HepG2 (cell line): ENCODE data around the gene ADGRG6. TPM values are rescaled to one million over a fixed set of nuclear protein-coding genes. Genes with fewer than 3 reads are reported as not detected.
A peak's percentile ranks its signal among the peaks of the same experiment; 100 is the strongest.

ENCODE experiments used
- ARNT ChIP-seq: fragments of 450-650 bp; IDR thresholded peaks from 2 replicates; pipeline ENCODE4 v1.6.1; 2017
- FOXK2 ChIP-seq: fragments of 450-650 bp; IDR thresholded peaks from 2 replicates; pipeline ENCODE4 v1.6.1; 2016
- GLMP ChIP-seq: sonication (generic); formaldehyde crosslinking; IDR thresholded peaks from 2 replicates; pipeline ENCODE4 v1.9.0; 2021; ENCODE audit warnings: missing genetic modification reagents, mild to moderate bottlenecking, borderline replicate concordance
- HDAC2 ChIP-seq: sonication (generic); formaldehyde crosslinking; IDR thresholded peaks from 2 replicates; pipeline ENCODE4 v1.4.0; 2020; ENCODE audit warnings: missing genetic modification reagents
- PAF1 ChIP-seq: IDR thresholded peaks from 2 replicates; pipeline ENCODE4 v1.6.1; 2016; ENCODE audit warnings: missing genetic modification reagents, missing compliant biosample characterization
- POLR2AphosphoS5 ChIP-seq: IDR thresholded peaks from 2 replicates; pipeline ENCODE4 v1.6.1; 2012; ENCODE audit warnings: low read depth, low read length
- SOX5 ChIP-seq: IDR thresholded peaks from 2 replicates; pipeline ENCODE4 v1.6.1; 2016; ENCODE audit warnings: borderline replicate concordance
- ZFP1 ChIP-seq: IDR thresholded peaks from 2 replicates; pipeline ENCODE4 v1.6.1; 2016
- ZFY ChIP-seq: sonication (generic); formaldehyde crosslinking; IDR thresholded peaks from 2 replicates; pipeline ENCODE4 v1.4.0; 2020; ENCODE audit warnings: missing genetic modification reagents
- ZNF780A ChIP-seq: sonication (generic); formaldehyde crosslinking; IDR thresholded peaks from 2 replicates; pipeline ENCODE4 v1.8.0; 2022; ENCODE audit warnings: mild to moderate bottlenecking, missing genetic modification reagents, moderate library complexity
- polyA plus RNA-seq, 8 experiments: library from polyadenylated mRNA; depleted of rRNA in 3 of 8; stranded (reverse) in 7 of 8; unstranded in 1 of 8; fragments of >200 nt; fragmentation: Illumina TruSeq in 4 of 8; extraction: Trizol in 4 of 8; gene quantifications; 2 replicates each; pipeline versions ENCODE4 v1.2.1 to v1.2.3, GENCODE V29; 2011 to 2016; ENCODE audit warnings: low read depth in 4 of 8, missing spikeins in 1 of 8, mixed read lengths in 1 of 8; ENCODE audit not compliant: insufficient read depth in 1 of 8
- total RNA-seq, 5 experiments: library from RNA; depleted of rRNA; stranded (reverse); fragments of >200 nt; fragmentation: Illumina TruSeq; extraction: Trizol; gene quantifications; 2 replicates each; pipeline ENCODE4 v1.2.3, GENCODE V29; 2016; ENCODE audit warnings: low read depth in 1 of 5
- TF ChIP-seq, protein P1 (sequence below): sonication (generic); formaldehyde crosslinking; IDR thresholded peaks from 2 replicates; pipeline ENCODE4 v1.9.0; 2021; ENCODE audit warnings: mild to moderate bottlenecking, missing genetic modification reagents
- TF ChIP-seq, protein P2 (sequence below): sonication (generic); formaldehyde crosslinking; IDR thresholded peaks from 2 replicates; pipeline ENCODE4 v1.4.0; 2020; ENCODE audit warnings: missing genetic modification reagents
- TF ChIP-seq, protein P3 (sequence below): sonication (generic); formaldehyde crosslinking; IDR thresholded peaks from 2 replicates; pipeline ENCODE4 v1.4.0; 2020; ENCODE audit warnings: low read depth, mild to moderate bottlenecking, missing genetic modification reagents
- TF ChIP-seq, protein P4 (sequence below): sonication (generic); formaldehyde crosslinking; IDR thresholded peaks from 2 replicates; pipeline ENCODE4 v1.4.0; 2020; ENCODE audit warnings: low read depth, missing genetic modification reagents

The ADGRG6 gene
- total and polyA plus RNA-seq, 2 of the 13 experiments (the other 11 are each of a cell fraction or from before 2014, with no cell fraction given): 129 to 249 TPM

- peak; percentile 12; the same call in 1 of the 2 replicates for TF ChIP-seq FOXK2
- TF ChIP-seq ZFY (CRISPR knock-in tag): peak; percentile 65; the same call in 1 of the 2 replicates
- TF ChIP-seq ARNT: no peak
- TF ChIP-seq ZNF780A (CRISPR knock-in tag): no peak
- TF ChIP-seq, protein P1, sequence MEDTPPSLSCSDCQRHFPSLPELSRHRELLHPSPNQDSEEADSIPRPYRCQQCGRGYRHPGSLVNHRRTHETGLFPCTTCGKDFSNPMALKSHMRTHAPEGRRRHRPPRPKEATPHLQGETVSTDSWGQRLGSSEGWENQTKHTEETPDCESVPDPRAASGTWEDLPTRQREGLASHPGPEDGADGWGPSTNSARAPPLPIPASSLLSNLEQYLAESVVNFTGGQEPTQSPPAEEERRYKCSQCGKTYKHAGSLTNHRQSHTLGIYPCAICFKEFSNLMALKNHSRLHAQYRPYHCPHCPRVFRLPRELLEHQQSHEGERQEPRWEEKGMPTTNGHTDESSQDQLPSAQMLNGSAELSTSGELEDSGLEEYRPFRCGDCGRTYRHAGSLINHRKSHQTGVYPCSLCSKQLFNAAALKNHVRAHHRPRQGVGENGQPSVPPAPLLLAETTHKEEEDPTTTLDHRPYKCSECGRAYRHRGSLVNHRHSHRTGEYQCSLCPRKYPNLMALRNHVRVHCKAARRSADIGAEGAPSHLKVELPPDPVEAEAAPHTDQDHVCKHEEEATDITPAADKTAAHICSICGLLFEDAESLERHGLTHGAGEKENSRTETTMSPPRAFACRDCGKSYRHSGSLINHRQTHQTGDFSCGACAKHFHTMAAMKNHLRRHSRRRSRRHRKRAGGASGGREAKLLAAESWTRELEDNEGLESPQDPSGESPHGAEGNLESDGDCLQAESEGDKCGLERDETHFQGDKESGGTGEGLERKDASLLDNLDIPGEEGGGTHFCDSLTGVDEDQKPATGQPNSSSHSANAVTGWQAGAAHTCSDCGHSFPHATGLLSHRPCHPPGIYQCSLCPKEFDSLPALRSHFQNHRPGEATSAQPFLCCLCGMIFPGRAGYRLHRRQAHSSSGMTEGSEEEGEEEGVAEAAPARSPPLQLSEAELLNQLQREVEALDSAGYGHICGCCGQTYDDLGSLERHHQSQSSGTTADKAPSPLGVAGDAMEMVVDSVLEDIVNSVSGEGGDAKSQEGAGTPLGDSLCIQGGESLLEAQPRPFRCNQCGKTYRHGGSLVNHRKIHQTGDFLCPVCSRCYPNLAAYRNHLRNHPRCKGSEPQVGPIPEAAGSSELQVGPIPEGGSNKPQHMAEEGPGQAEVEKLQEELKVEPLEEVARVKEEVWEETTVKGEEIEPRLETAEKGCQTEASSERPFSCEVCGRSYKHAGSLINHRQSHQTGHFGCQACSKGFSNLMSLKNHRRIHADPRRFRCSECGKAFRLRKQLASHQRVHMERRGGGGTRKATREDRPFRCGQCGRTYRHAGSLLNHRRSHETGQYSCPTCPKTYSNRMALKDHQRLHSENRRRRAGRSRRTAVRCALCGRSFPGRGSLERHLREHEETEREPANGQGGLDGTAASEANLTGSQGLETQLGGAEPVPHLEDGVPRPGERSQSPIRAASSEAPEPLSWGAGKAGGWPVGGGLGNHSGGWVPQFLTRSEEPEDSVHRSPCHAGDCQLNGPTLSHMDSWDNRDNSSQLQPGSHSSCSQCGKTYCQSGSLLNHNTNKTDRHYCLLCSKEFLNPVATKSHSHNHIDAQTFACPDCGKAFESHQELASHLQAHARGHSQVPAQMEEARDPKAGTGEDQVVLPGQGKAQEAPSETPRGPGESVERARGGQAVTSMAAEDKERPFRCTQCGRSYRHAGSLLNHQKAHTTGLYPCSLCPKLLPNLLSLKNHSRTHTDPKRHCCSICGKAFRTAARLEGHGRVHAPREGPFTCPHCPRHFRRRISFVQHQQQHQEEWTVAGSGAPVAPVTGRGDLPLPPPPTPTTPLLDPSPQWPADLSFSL (CRISPR knock-in tag): no peak; the same call in 1 of the 2 replicates
- TF ChIP-seq, protein P2, sequence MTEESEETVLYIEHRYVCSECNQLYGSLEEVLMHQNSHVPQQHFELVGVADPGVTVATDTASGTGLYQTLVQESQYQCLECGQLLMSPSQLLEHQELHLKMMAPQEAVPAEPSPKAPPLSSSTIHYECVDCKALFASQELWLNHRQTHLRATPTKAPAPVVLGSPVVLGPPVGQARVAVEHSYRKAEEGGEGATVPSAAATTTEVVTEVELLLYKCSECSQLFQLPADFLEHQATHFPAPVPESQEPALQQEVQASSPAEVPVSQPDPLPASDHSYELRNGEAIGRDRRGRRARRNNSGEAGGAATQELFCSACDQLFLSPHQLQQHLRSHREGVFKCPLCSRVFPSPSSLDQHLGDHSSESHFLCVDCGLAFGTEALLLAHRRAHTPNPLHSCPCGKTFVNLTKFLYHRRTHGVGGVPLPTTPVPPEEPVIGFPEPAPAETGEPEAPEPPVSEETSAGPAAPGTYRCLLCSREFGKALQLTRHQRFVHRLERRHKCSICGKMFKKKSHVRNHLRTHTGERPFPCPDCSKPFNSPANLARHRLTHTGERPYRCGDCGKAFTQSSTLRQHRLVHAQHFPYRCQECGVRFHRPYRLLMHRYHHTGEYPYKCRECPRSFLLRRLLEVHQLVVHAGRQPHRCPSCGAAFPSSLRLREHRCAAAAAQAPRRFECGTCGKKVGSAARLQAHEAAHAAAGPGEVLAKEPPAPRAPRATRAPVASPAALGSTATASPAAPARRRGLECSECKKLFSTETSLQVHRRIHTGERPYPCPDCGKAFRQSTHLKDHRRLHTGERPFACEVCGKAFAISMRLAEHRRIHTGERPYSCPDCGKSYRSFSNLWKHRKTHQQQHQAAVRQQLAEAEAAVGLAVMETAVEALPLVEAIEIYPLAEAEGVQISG (CRISPR knock-in tag): no peak; the same call in 1 of the 2 replicates
- peak; percentile 64; the same call in 1 of the 2 replicates for TF ChIP-seq ZFP1 (CRISPR knock-in tag)
- peak; percentile 86 for TF ChIP-seq SOX5
- peak; percentile 95 for TF ChIP-seq HDAC2 (CRISPR knock-in tag)
- TF ChIP-seq, protein P3, sequence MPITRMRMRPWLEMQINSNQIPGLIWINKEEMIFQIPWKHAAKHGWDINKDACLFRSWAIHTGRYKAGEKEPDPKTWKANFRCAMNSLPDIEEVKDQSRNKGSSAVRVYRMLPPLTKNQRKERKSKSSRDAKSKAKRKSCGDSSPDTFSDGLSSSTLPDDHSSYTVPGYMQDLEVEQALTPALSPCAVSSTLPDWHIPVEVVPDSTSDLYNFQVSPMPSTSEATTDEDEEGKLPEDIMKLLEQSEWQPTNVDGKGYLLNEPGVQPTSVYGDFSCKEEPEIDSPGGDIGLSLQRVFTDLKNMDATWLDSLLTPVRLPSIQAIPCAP (CRISPR knock-in tag): no peak
- no peak for TF ChIP-seq POLR2AphosphoS5
- TF ChIP-seq, protein P4, sequence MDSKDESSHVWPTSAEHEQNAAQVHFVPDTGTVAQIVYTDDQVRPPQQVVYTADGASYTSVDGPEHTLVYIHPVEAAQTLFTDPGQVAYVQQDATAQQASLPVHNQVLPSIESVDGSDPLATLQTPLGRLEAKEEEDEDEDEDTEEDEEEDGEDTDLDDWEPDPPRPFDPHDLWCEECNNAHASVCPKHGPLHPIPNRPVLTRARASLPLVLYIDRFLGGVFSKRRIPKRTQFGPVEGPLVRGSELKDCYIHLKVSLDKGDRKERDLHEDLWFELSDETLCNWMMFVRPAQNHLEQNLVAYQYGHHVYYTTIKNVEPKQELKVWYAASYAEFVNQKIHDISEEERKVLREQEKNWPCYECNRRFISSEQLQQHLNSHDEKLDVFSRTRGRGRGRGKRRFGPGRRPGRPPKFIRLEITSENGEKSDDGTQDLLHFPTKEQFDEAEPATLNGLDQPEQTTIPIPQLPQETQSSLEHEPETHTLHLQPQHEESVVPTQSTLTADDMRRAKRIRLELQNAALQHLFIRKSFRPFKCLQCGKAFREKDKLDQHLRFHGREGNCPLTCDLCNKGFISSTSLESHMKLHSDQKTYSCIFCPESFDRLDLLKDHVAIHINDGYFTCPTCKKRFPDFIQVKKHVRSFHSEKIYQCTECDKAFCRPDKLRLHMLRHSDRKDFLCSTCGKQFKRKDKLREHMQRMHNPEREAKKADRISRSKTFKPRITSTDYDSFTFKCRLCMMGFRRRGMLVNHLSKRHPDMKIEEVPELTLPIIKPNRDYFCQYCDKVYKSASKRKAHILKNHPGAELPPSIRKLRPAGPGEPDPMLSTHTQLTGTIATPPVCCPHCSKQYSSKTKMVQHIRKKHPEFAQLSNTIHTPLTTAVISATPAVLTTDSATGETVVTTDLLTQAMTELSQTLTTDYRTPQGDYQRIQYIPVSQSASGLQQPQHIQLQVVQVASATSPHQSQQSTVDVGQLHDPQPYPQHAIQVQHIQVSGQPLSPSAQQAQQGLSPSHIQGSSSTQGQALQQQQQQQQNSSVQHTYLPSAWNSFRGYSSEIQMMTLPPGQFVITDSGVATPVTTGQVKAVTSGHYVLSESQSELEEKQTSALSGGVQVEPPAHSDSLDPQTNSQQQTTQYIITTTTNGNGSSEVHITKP: peak; percentile 65; the same call in 1 of the 2 replicates
- TF ChIP-seq GLMP (CRISPR knock-in tag): no peak
- no peak for TF ChIP-seq PAF1
Observed at GRCh38 chr6:142331075-142331551, 29.3 kb downstream of the ADGRG6 start (continued).
